ENCODE data around the gene INTS15.

INTS15 gene

GRCh38 chr7:6590645-6591110, 857 bp downstream of the INTS15 start:
- TF ChIP-seq CTCF (IDR thresholded peaks at IDR 0.05): no peak
- H3K27me3 ChIP-seq: no peaks in the 10 kb centered on the region
- peak overlapping the region; percentile 75 to 91 for H3K4me3 ChIP-seq
- H3K9me3 ChIP-seq: no peaks in the 10 kb centered on the region
- peak overlapping the region; percentile 75 to 86 for H3K27ac ChIP-seq
- intact Hi-C loops (cut with DNase I; ENCODE audit: low total_unique reads): no loop called here
- H3K36me3 ChIP-seq: peaks cover 30 to 63% (median 34%) of the 10 kb centered on the region in 3 donors
- peaks cover 0 to 20% (median 7%) of the 10 kb centered on the region in 4 donors for H3K4me1 ChIP-seq
- no peak for DNase-seq

DNA sequence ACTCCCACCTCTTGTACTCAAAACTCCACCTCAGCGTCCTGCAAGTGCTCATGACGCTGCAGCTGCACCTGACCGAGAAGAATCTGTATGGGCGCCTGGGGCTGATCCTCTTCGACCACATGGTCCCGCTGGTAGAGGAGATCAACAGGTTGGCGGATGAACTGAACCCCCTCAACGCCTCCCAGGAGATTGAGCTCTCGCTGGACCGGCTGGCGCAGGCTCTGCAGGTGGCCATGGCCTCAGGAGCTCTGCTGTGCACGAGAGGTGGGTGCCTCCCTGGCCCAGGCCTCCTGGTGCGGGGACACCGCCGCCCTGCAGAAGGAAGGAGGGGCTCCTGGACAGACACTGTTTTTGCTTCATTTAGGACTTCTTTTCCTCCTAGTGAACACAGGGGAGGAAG, 10.3 kb downstream of the INTS15 start:
- intact Hi-C loops (cut with DNase I; ENCODE audit: low total_unique reads): no loop called here
- H3K4me1 ChIP-seq: no peaks in the 10 kb centered on the region
- no peaks in the 10 kb centered on the region for H3K27me3 ChIP-seq
- no peak overlapping the region for H3K27ac ChIP-seq
- no peak overlapping the region for H3K4me3 ChIP-seq
- peaks cover 75 to 100% (median 96%) of the 10 kb centered on the region in 3 donors for H3K36me3 ChIP-seq
- no peak for TF ChIP-seq CTCF (IDR thresholded peaks at IDR 0.05)
- no peaks in the 10 kb centered on the region for H3K9me3 ChIP-seq
- DNase-seq: no peak

GRCh38 chr7:6604458-6604857, 14.6 kb downstream of the INTS15 start:
- TF ChIP-seq CTCF (IDR thresholded peaks at IDR 0.05): no peak
- no peak for DNase-seq
- H3K4me3 ChIP-seq: no peak overlapping the region
- no peaks in the 10 kb centered on the region for H3K27me3 ChIP-seq
- H3K27ac ChIP-seq: no peak overlapping the region
- no peaks in the 10 kb centered on the region for H3K9me3 ChIP-seq
- H3K4me1 ChIP-seq: no peaks in the 10 kb centered on the region
- intact Hi-C loops (cut with DNase I; ENCODE audit: low total_unique reads): no loop called here
- peaks cover 49 to 99% (median 74%) of the 10 kb centered on the region in 3 donors for H3K36me3 ChIP-seq

DNA sequence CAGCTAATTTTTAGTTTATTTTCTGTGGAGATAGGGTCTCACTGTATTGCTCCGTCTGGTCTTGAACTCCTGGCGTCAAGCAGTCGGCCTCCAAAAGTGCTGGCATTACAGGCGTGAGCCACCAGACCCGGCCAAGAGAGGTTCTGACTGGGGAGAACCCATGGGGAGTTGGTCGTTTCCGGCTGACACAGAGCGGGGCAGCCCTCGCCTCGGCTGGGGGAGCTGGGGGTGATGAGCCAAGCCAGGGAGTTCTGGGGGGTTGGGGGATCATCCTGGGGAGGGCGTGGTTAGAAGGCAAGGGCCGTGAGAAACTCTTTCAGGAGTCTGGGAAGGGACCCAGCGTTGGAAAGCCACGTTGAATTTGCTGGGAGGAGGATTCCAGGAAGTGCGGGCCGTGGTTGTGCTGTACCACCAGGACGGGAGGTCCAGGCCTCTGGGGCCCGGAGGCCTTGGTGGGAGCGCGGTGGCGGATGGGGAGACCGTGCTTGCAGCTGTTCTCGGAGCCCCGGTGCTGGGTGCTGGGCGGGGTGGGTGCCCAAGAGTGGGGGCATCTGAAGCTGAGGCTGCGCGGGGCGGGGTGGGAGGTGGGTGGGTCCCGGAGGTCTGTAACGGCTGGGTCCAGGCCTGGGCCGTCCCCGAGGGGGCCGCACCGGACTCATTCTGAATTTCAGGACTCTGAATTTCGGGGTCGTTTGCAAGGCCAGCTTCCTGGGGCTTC, 17.2 kb downstream of the INTS15 start:
- Histone ChIP-seq H3K27ac (no peak overlapping the region), H3K27me3 (no peaks in the 10 kb centered on the region), H3K36me3 (peaks cover 24 to 86% (median 48%) of the 10 kb centered on the region in 3 donors), H3K4me1 (no peaks in the 10 kb centered on the region), H3K4me3 (no peak overlapping the region), H3K9me3 (no peaks in the 10 kb centered on the region)
- DNase-seq: no peak
- no peak for TF ChIP-seq CTCF (IDR thresholded peaks at IDR 0.05)
- intact Hi-C loops (cut with DNase I; ENCODE audit: low total_unique reads): no loop called here

GRCh38 chr7:6607651-6608051, 17.8 kb downstream of the INTS15 start:
- TF ChIP-seq CTCF (IDR thresholded peaks at IDR 0.05): no peak
- intact Hi-C loops (cut with DNase I; ENCODE audit: low total_unique reads): no loop called here
- no peak overlapping the region for H3K27ac ChIP-seq
- no peak for DNase-seq
- no peaks in the 10 kb centered on the region for H3K9me3 ChIP-seq
- no peak overlapping the region for H3K4me3 ChIP-seq
- no peaks in the 10 kb centered on the region for H3K27me3 ChIP-seq
- peaks cover 23 to 80% (median 42%) of the 10 kb centered on the region in 3 donors for H3K36me3 ChIP-seq
- no peaks in the 10 kb centered on the region for H3K4me1 ChIP-seq
